CD14-positive monocyte (primary cell): ENCODE data around the gene ENPEP. TPM values are rescaled to one million over a fixed set of nuclear protein-coding genes. Genes with fewer than 3 reads are reported as not detected.

Source experiments
- DNase-seq, 3 donors: peaks; one replicate each; pipeline ENCODE4 v3.0.0-alpha.2; 2011 to 2022
- H2AFZ ChIP-seq: 2 replicates; pipeline ENCODE4 v1.6.0; 2012; ENCODE audit warnings: mild to moderate bottlenecking, low read depth, low read length, inconsistent platforms; ENCODE audit not compliant: insufficient read depth, poor library complexity, severe bottlenecking
- H3K27ac ChIP-seq, 2 donors: 1 replicate in 1 of 2; 2 replicates in 1 of 2; pipeline ENCODE4 v1.5.1; 2012 to 2013; ENCODE audit warnings: low read length in 2 of 2, control low read depth in 1 of 2, inconsistent platforms in 1 of 2, low read depth in 1 of 2, mild to moderate bottlenecking in 1 of 2
- H3K27me3 ChIP-seq, 2 donors: one replicate each; pipeline versions ENCODE4 v1.6.0 to v1.6.1; 2011 to 2013; ENCODE audit warnings: low read length in 2 of 2; ENCODE audit not compliant: control insufficient read depth in 2 of 2, insufficient read depth in 2 of 2
- H3K36me3 ChIP-seq, 2 donors: replicated peaks in 1 of 2; 1 replicate in 1 of 2; 2 replicates in 1 of 2; pipeline versions ENCODE4 v1.5.1 to v1.6.1; 2012 to 2013; ENCODE audit warnings: low read length in 2 of 2, control low read depth in 1 of 2, inconsistent platforms in 1 of 2, mild to moderate bottlenecking in 1 of 2; ENCODE audit not compliant: insufficient read depth in 2 of 2, control insufficient read depth in 1 of 2
- H3K4me1 ChIP-seq, 2 donors: 1 replicate in 1 of 2; 2 replicates in 1 of 2; pipeline versions ENCODE4 v1.5.1 to v1.6.1; 2012 to 2013; ENCODE audit warnings: low read length in 2 of 2, control low read depth in 1 of 2, inconsistent platforms in 1 of 2, mild to moderate bottlenecking in 1 of 2, moderate library complexity in 1 of 2; ENCODE audit not compliant: insufficient read depth in 2 of 2, control insufficient read depth in 1 of 2
- H3K4me2 ChIP-seq: replicated peaks from 2 replicates; pipeline ENCODE3; 2012; ENCODE audit warnings: low read length, moderate library complexity, mild to moderate bottlenecking; ENCODE audit not compliant: poor library complexity, severe bottlenecking; ENCODE audit errors: extremely low read depth
- H3K4me3 ChIP-seq, 3 experiments: fragments of 200-600 bp in 1 of 3; sonication (generic) in 1 of 3; replicated peaks in 1 of 3; 1 replicate in 2 of 3; 2 replicates in 1 of 3; pipeline ENCODE4 v1.5.1; 2011 to 2013; ENCODE audit warnings: low read length in 3 of 3, mild to moderate bottlenecking in 3 of 3, control low read depth in 2 of 3, low read depth in 2 of 3, inconsistent platforms in 1 of 3, moderate library complexity in 1 of 3
- H3K79me2 ChIP-seq: 2 replicates; pipeline ENCODE4 v1.6.0; 2012; ENCODE audit warnings: mild to moderate bottlenecking, control low read depth, inconsistent platforms, low read length, moderate library complexity; ENCODE audit not compliant: insufficient read depth
- H3K9ac ChIP-seq: 2 replicates; pipeline ENCODE4 v1.6.0; 2017; ENCODE audit warnings: low read length, mild to moderate bottlenecking; ENCODE audit not compliant: insufficient read depth, poor library complexity, severe bottlenecking
- H3K9me3 ChIP-seq, 2 donors: replicated peaks in 1 of 2; 1 replicate in 1 of 2; 2 replicates in 1 of 2; pipeline versions ENCODE4 v1.5.1 to v1.6.1; 2012 to 2013; ENCODE audit warnings: low read length in 2 of 2, control low read depth in 1 of 2; ENCODE audit not compliant: control insufficient read depth in 1 of 2, insufficient read depth in 1 of 2
- H4K20me1 ChIP-seq: 2 replicates; pipeline ENCODE4 v1.6.0; 2012; ENCODE audit warnings: mild to moderate bottlenecking, low read length, control low read depth, moderate library complexity; ENCODE audit not compliant: insufficient read depth
- H3K27ac Mint-ChIP-seq, 7 donors: one replicate each; pipeline ENCODE4 v1.8.0; 2020; ENCODE audit warnings: mild to moderate bottlenecking in 7 of 7, mixed read lengths in 7 of 7, moderate library complexity in 6 of 7, inconsistent platforms in 2 of 7
- H3K27me3 Mint-ChIP-seq, 3 donors: one replicate each; pipeline ENCODE4 v1.8.0; 2021 to 2022; ENCODE audit warnings: low read depth in 3 of 3, mild to moderate bottlenecking in 3 of 3, mixed read lengths in 3 of 3, moderate library complexity in 3 of 3, inconsistent platforms in 1 of 3
- H3K36me3 Mint-ChIP-seq, 2 donors: one replicate each; pipeline ENCODE4 v1.8.0; 2020; ENCODE audit warnings: mixed read lengths in 2 of 2, inconsistent platforms in 1 of 2, mild to moderate bottlenecking in 1 of 2
- H3K4me1 Mint-ChIP-seq: one replicate; pipeline ENCODE4 v1.8.0; 2020; ENCODE audit warnings: mild to moderate bottlenecking, mixed read lengths
- H3K4me3 Mint-ChIP-seq, 2 donors: one replicate each; pipeline ENCODE4 v1.8.0; 2020; ENCODE audit warnings: mild to moderate bottlenecking in 2 of 2, mixed read lengths in 2 of 2, moderate library complexity in 1 of 2
- H3K9me3 Mint-ChIP-seq, 7 donors: one replicate each; pipeline ENCODE4 v1.8.0; 2020 to 2022; ENCODE audit warnings: mixed read lengths in 7 of 7, mild to moderate bottlenecking in 6 of 7, moderate library complexity in 6 of 7, inconsistent platforms in 2 of 7
- WGBS: methylation state at CpG from one replicate; pipeline ENCODE4 v1.1.5; 2013; ENCODE audit warnings: missing lambda C conversion rate; ENCODE audit not compliant: insufficient coverage; 5-methylcytosine and 5-hydroxymethylcytosine counted together
- intact Hi-C, 2 donors: fragments of 100-400 bp; cut with micrococcal nuclease; formaldehyde crosslinking; loops; one replicate each; pipeline versions ENCODE4 v1.15.0 to v1.15.1; 2023
- polyA plus RNA-seq, 3 donors: library from polyadenylated mRNA; depleted of rRNA in 1 of 3; unstranded in 2 of 3; stranded (reverse) in 1 of 3; fragments of 300-500 nt in 2 of 3; fragments of >200 nt in 1 of 3; fragmentation: Illumina TruSeq in 2 of 3; gene quantifications; 1 replicate in 2 of 3; 2 replicates in 1 of 3; pipeline ENCODE4 v1.2.3, GENCODE V29; 2012 to 2021
- TF ChIP-seq, protein P1 (sequence below): fragments of 200-600 bp; IDR thresholded peaks from one replicate; pipeline ENCODE4 v1.8.0; 2022; ENCODE audit warnings: antibody characterized with exemption, mild to moderate bottlenecking

Gene ENPEP
- polyA plus RNA-seq, 3 donors: not detected

DNA sequence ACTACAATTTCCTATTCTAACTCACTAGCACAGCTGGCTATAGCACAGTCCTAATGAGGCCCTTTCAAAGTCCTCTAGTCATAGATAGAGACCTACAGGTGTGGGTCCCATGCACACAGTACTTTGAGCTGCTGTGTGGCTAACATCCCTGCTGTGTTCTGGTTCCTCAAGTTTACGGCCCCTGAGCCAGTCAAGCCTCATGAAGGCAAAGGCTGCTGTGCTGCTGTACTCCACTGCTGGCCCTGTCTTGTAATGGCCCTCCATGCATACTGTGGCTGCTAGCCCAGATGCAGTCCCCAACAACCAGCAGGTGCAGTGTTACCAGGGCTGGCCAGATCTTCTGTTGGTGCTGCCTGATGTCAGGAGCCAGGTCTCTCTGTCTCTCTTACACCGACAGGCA, 23.4 kb upstream of the ENPEP start:
- Histone ChIP-seq H2AFZ (no peak overlapping the region), H3K4me2 (no peak overlapping the region), H3K9ac (no peak overlapping the region), H3K4me3 (no peak overlapping the region), H3K4me1 (no peaks in the 10 kb centered on the region), H3K9me3 (no peaks in the 10 kb centered on the region), H4K20me1 (no peaks in the 10 kb centered on the region), H3K79me2 (no peaks in the 10 kb centered on the region), H3K36me3 (no peaks in the 10 kb centered on the region), H3K27ac (no peak overlapping the region), H3K27me3 (peaks cover 2 to 3% of the 10 kb centered on the region in 2 donors)
- Mint-ChIP-seq H3K4me3 (no peak overlapping the region), H3K9me3 (peaks cover 0 to 3% (median 0%) of the 10 kb centered on the region in 7 donors), H3K4me1 (no peaks in the 10 kb centered on the region), H3K27ac (no peak overlapping the region), H3K36me3 (no peaks in the 10 kb centered on the region), H3K27me3 (peaks cover 0 to 12% (median 5%) of the 10 kb centered on the region in 3 donors)
- TF ChIP-seq, protein P1, sequence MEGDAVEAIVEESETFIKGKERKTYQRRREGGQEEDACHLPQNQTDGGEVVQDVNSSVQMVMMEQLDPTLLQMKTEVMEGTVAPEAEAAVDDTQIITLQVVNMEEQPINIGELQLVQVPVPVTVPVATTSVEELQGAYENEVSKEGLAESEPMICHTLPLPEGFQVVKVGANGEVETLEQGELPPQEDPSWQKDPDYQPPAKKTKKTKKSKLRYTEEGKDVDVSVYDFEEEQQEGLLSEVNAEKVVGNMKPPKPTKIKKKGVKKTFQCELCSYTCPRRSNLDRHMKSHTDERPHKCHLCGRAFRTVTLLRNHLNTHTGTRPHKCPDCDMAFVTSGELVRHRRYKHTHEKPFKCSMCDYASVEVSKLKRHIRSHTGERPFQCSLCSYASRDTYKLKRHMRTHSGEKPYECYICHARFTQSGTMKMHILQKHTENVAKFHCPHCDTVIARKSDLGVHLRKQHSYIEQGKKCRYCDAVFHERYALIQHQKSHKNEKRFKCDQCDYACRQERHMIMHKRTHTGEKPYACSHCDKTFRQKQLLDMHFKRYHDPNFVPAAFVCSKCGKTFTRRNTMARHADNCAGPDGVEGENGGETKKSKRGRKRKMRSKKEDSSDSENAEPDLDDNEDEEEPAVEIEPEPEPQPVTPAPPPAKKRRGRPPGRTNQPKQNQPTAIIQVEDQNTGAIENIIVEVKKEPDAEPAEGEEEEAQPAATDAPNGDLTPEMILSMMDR: no peak
- no peak for DNase-seq
- WGBS: 92% methylated on average over 2 of the region's 2 CpGs
- intact Hi-C loops: no loop called here

DNA sequence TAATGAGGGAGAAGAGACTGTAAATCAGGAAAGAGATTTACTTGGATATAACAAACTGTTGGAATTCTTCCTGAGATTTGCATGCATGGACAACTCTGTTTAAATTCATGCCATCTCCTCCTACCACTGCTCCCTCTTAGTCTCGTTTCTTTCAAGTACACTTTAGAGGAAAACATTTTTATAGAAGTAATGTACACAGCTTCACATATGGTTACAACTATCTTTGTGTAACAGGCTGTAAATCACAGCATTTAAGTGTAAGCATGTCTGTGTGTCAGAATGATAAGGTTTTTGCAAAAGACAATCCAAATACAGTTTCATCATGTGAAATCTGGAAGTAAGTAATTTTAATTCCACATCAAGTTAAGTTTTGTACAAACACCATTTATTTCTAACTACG, 21.5 kb upstream of the ENPEP start:
- Mint-ChIP-seq H3K9me3 (peaks cover 0 to 3% (median 0%) of the 10 kb centered on the region in 7 donors), H3K27ac (no peak overlapping the region), H3K27me3 (peaks cover 2 to 14% (median 5%) of the 10 kb centered on the region in 3 donors), H3K36me3 (no peaks in the 10 kb centered on the region), H3K4me3 (no peak overlapping the region), H3K4me1 (no peaks in the 10 kb centered on the region)
- Histone ChIP-seq H3K36me3 (no peaks in the 10 kb centered on the region), H3K4me3 (no peak overlapping the region), H4K20me1 (no peaks in the 10 kb centered on the region), H3K79me2 (no peaks in the 10 kb centered on the region), H3K4me1 (no peaks in the 10 kb centered on the region), H3K27ac (no peak overlapping the region), H3K9ac (no peak overlapping the region), H3K27me3 (peaks cover 2 to 3% of the 10 kb centered on the region in 2 donors), H3K9me3 (no peaks in the 10 kb centered on the region), H3K4me2 (no peak overlapping the region), H2AFZ (no peak overlapping the region)
- no peak for DNase-seq
- no CpG with 5 or more reads among the region's 2 CpGs for WGBS
- intact Hi-C loops: no loop called here
- TF ChIP-seq, protein P1: no peak
